ENCODE measurements around the gene SNX10.
"Not testable (repeated sequence)": the region's sequence is repeated elsewhere in the genome, so short reads cannot be mapped to it uniquely, and the experiment has no call there.

Gene SNX10, protein sequence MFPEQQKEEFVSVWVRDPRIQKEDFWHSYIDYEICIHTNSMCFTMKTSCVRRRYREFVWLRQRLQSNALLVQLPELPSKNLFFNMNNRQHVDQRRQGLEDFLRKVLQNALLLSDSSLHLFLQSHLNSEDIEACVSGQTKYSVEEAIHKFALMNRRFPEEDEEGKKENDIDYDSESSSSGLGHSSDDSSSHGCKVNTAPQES

DNA sequence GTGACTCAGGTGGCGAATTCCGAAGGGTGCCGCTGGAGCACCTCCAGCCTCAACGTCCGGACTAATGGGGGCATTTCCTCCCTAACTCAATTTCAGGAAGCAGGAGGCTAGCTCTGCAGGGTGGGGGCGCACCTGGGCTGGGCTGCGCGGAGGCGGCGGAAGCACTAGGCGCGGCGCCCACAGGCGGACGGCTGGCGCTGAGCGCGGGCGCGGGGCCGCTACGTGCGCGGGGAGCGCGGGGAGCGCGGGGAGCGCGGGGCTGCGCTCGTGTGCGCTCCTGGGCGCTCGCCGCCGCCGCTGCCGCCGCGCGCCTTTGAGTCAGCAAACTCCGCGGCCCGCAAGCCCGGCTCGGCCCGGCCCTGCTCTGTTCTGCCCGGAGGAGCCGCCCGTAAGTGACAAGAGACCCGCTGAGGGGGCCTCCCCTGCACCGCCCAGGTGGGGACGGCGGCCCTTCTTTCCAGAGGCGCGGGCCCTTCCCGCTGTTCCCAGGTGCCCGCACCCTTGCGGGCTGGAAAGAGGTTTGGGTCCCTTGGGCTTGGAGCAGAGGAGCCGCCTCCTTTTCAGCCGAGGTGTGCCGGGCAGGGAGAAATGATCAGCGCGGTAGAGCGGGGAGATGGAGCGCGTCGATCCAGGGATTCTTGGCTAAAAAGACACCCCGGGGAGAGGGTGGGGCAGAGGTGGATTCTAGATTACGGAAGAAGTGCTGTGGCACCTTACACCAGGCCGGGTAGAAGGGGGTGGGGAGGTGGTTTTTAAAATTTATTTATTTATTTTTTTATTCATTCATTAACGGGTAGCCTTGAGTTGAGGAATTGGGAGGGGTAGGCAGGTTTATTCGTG, at the start of gene SNX10:
Gene SNX10 (plus strand): TSS at position 164 of the 840 bp plus-strand sequence. CDS start 54,581 bp downstream, outside the sequence.
- TF ChIP-seq, protein P1, sequence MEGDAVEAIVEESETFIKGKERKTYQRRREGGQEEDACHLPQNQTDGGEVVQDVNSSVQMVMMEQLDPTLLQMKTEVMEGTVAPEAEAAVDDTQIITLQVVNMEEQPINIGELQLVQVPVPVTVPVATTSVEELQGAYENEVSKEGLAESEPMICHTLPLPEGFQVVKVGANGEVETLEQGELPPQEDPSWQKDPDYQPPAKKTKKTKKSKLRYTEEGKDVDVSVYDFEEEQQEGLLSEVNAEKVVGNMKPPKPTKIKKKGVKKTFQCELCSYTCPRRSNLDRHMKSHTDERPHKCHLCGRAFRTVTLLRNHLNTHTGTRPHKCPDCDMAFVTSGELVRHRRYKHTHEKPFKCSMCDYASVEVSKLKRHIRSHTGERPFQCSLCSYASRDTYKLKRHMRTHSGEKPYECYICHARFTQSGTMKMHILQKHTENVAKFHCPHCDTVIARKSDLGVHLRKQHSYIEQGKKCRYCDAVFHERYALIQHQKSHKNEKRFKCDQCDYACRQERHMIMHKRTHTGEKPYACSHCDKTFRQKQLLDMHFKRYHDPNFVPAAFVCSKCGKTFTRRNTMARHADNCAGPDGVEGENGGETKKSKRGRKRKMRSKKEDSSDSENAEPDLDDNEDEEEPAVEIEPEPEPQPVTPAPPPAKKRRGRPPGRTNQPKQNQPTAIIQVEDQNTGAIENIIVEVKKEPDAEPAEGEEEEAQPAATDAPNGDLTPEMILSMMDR (IDR thresholded peaks at IDR 0.05; ENCODE audit: low read depth, low read length), result no peak
- no peak for DNase-seq (ENCODE audit: extremely low read depth, low read depth)

DNA sequence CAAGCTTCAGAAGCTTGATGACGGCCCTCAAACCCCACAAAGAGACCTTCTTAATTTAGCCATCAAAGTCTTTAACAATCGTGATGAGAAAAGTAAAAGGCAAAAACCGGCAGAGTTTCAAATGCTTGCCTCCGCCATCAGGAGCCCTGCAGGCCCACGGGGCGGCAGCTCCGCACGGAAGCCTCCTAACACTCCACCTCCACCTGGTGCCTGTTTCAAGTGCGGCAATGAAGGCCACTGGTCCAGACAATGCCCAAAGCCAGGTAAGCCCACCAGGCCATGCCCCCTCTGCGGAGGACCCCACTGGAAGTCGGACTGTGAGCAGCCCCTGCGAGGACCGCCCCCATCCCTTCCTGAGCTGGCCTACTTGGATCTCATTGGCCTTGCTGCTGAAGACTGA, 46.5 kb upstream of the SNX10 start:
- DNase-seq (ENCODE audit: extremely low read depth, low read depth), result no peak
- TF ChIP-seq, protein P1 (IDR thresholded peaks at IDR 0.05; ENCODE audit: low read depth, low read length), result no peak

DNA sequence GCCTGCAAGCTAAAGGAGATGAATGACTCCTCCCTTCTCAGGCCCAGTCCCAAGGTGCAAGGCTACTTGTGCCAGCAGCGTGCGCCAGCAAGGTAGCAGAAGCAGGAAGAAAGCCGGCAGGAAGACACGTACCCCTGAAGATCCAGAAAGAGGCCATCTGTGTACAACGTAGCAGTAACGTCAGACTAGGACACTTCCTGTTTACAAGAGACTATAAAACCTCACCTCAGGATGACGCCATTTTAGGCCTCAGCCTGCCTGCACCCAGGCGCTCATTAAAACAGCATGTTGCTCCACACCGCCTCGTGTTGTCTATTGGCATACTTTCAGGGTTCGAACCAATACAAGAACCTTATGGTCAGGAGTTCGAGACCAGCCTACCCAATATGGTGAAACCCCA, 41.4 kb upstream of the SNX10 start:
- TF ChIP-seq, protein P1 (IDR thresholded peaks at IDR 0.05; ENCODE audit: low read depth, low read length), result no peak
- no peak for DNase-seq (ENCODE audit: extremely low read depth, low read depth)

DNA sequence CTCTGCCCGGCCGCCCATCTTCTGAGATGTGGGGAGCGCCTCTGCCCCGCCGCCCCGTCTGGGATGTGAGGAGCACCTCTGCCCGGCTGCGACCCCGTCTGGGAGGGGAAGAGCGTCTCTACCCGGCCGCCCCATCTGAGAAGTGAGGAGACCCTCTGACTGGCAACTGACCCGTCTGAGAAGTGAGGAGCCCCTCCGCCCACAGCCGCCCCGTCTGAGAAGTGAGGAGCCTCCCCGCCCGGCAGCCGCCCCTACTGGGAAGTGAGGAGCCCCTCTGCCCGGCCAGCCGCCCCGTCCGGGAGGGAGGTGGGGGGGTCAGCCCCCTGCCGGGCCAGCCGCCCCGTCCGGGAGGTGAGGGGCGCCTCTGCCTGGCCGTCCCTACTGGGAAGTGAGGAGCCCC, 29.8 kb upstream of the SNX10 start:
- not testable (repeated sequence) for DNase-seq (ENCODE audit: extremely low read depth, low read depth)

DNA sequence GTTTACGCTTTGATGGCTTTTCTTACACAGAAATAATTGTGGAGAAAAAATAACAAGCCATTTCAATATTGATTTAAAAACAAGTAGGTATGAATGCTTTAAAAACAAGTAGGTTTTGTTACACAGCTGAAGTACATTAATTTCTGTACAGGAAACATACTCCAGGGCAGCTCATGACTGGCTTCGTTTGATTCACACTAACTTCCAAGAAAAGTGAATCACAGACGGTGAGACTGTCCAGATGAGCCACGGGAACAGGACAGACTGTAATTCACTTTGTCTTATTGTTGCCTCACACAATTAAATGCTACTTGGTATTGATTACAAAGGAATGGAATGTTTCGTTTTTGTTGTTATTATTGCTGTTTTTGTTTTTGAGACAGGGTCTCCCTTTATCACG, 26.6 kb upstream of the SNX10 start:
- DNase-seq (ENCODE audit: extremely low read depth, low read depth), result no peak
- TF ChIP-seq, protein P1 (IDR thresholded peaks at IDR 0.05; ENCODE audit: low read depth, low read length), result no peak

DNA sequence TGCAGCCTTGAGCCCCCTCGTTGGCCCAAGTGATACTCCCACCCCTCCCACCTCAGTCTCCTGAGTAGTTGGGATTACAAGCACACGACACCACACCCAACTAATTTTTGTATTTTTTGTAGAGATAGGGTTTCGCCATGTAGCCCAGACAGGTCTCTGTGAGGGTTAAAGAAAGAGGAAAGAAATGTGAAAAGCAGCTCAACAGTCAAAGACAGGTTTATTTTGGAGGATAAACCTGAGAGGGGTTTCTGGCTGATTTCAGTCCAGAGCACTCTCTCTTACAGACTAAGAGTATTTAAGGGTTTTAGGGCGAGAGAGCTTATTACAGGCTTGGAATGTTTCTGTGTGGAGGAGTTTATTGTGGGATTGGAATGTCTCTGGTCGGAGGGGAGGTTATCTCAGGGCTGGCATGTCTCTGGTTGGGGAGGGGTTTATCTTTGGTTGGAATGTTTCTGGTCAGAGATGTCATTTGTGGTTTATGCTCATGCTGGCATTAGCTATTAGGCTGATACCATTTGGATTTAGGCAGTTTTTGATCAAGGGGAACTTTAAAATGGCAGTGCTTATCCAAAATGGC, 26.1 kb upstream of the SNX10 start:
- TF ChIP-seq, protein P1 (IDR thresholded peaks at IDR 0.05; ENCODE audit: low read depth, low read length), result no peak
- DNase-seq (ENCODE audit: extremely low read depth, low read depth), result no peak

DNA sequence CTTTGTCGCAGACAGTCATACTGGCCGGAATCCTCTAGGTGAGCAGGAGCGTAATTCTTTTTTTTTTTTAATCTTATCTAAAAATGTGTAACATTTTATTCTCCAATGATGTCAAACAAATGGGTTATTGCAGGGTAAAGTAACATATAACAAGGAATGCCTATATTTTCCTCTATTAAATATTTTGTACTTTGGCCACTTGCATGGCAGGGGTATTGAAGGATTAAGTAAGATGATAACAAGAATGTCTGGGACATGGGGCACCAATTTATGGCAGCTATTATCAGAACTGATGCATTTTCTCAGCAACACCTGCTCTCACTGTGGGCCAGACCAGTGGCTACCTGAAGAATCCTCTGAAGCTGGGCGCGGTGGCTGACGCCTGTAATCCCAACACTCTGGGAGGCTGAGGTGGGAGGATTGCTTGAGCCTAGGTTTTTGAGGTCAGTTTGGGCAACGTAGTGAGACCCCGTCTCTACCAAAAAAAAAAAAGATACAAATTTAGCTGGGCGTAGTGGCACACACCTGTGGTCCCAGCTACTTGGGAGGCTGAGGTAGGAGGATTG, 24.0 kb upstream of the SNX10 start:
- no peak for DNase-seq (ENCODE audit: extremely low read depth, low read depth)
- TF ChIP-seq, protein P1 (IDR thresholded peaks at IDR 0.05; ENCODE audit: low read depth, low read length), result no peak

Measured in AG09319 (cell line).